ENCODE data around the gene SNAPC1. TPM values are rescaled to one million over a fixed set of nuclear protein-coding genes. Genes with fewer than 3 reads are reported as not detected.
"Not testable (repeated sequence)": the region's sequence is repeated elsewhere in the genome, so short reads cannot be mapped to it uniquely, and the experiment has no call there.

The SNAPC1 gene
- total RNA-seq, 1 donor from 2014 or later, result 27.8 TPM

DNA sequence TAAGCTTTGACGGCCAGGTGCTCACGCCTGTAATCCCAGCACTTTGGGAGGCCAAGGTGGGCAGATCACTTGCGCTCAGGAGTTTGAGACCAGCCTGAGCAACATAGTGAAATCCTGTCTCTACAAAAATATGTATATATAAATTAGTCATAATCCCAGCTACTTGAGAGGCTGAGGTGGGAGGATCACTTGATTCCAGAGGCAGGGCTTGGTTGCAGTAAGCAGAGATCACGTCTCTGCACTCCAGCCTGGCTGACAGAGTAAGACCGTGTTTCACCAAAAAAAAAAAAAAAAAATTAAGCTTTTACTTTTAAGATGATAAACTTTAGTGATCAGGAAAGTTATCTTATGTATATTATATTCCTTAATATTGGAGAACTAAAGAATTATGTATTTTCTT is 18.0 kb upstream of the SNAPC1 start:
- no peaks in the 10 kb centered on the region for H3K4me1 Mint-ChIP-seq
- H3K9me3 Mint-ChIP-seq, result no peaks in the 10 kb centered on the region
- no peak overlapping the region for H3K4me3 ChIP-seq
- no peak overlapping the region for H3K27ac ChIP-seq
- H3K9me3 ChIP-seq (ENCODE audit: low read depth), result no peaks in the 10 kb centered on the region
- H3K4me1 ChIP-seq, result no peaks in the 10 kb centered on the region
- peaks cover 2% of the 10 kb centered on the region for H4K20me1 ChIP-seq (ENCODE audit: low read depth)
- H3K36me3 Mint-ChIP-seq, result peaks cover 28% of the 10 kb centered on the region
- no peak overlapping the region for H2AFZ ChIP-seq (replicated peaks)
- H3K27me3 Mint-ChIP-seq (ENCODE audit: insufficient read depth, low read depth), result no peaks in the 10 kb centered on the region
- H3K9ac ChIP-seq, result no peak overlapping the region
- H3K27me3 ChIP-seq, result no peaks in the 10 kb centered on the region
- no peak for DNase-seq (ENCODE audit: low spot score)
- no peak overlapping the region for H3K4me3 Mint-ChIP-seq
- TF ChIP-seq EZH2 (IDR thresholded peaks at IDR 0.05) (no peak), EZH2phosphoT487 (IDR thresholded peaks at IDR 0.05) (no peak)
- TF ChIP-seq, protein P1, sequence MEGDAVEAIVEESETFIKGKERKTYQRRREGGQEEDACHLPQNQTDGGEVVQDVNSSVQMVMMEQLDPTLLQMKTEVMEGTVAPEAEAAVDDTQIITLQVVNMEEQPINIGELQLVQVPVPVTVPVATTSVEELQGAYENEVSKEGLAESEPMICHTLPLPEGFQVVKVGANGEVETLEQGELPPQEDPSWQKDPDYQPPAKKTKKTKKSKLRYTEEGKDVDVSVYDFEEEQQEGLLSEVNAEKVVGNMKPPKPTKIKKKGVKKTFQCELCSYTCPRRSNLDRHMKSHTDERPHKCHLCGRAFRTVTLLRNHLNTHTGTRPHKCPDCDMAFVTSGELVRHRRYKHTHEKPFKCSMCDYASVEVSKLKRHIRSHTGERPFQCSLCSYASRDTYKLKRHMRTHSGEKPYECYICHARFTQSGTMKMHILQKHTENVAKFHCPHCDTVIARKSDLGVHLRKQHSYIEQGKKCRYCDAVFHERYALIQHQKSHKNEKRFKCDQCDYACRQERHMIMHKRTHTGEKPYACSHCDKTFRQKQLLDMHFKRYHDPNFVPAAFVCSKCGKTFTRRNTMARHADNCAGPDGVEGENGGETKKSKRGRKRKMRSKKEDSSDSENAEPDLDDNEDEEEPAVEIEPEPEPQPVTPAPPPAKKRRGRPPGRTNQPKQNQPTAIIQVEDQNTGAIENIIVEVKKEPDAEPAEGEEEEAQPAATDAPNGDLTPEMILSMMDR (IDR thresholded peaks at IDR 0.05), result no peak
- peaks cover 26% of the 10 kb centered on the region for H3F3A ChIP-seq (ENCODE audit: low read depth)
- no peaks in the 10 kb centered on the region for H3K79me2 ChIP-seq (ENCODE audit: low read depth)
- no peak overlapping the region for H3K27ac Mint-ChIP-seq
- peaks cover 41% of the 10 kb centered on the region for H3K36me3 ChIP-seq
- H3K4me2 ChIP-seq, result no peak overlapping the region

DNA sequence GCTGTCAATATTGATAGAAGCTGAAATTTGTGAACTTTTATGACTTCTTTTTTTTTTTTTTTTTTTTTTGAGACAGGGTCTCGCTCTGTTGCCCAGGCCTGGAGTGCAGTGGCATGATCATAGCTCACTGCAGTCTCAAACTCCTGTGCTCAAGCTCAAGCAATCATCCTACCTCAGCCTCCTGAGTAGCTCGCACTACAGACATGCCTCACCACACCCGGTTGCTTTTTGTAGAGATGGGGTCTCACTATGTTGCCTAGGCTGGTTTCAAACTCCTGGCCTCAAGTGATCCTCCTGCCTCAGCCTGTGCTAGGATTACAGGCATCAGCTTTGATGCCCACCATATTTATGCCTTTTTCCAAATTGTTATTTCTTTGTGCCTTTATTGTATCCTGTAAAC is 15.9 kb upstream of the SNAPC1 start:
- H3K4me3 ChIP-seq, result not testable (repeated sequence)
- peaks cover 36% of the 10 kb centered on the region for H3K36me3 ChIP-seq
- peak overlapping the region; percentile 53 for H3K27ac Mint-ChIP-seq

DNA sequence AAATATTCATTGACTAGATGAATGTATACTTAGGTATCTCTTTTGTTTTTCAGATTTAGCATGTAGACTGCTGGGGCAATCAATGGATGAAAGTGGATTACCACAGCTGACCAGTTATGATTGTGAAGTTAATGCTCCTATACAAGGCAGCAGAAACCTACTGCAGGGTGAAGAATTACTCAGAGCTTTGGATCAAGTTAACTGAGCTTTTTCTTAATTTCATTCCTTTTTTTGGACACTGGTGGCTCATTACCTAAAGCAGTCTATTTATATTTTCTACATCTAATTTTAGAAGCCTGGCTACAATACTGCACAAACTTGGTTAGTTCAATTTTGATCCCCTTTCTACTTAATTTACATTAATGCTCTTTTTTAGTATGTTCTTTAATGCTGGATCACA is 15.3 kb upstream of the SNAPC1 start:
- H3K36me3 Mint-ChIP-seq, result peaks cover 25% of the 10 kb centered on the region
- no peak overlapping the region for H3K27ac Mint-ChIP-seq
- Histone ChIP-seq H3K9me3 (ENCODE audit: low read depth) (no peaks in the 10 kb centered on the region), H3K27me3 (no peaks in the 10 kb centered on the region), H3K4me3 (no peak overlapping the region), H4K20me1 (ENCODE audit: low read depth) (peaks cover 2% of the 10 kb centered on the region), H3K27ac (no peak overlapping the region), H3K4me2 (no peak overlapping the region), H3K79me2 (ENCODE audit: low read depth) (no peaks in the 10 kb centered on the region), H3K9ac (no peak overlapping the region), H2AFZ (replicated peaks) (no peak overlapping the region), H3F3A (ENCODE audit: low read depth) (peaks cover 42% of the 10 kb centered on the region), H3K4me1 (no peaks in the 10 kb centered on the region), H3K36me3 (peaks cover 35% of the 10 kb centered on the region)
- H3K4me1 Mint-ChIP-seq, result no peaks in the 10 kb centered on the region
- H3K4me3 Mint-ChIP-seq, result no peak overlapping the region
- DNase-seq (ENCODE audit: low spot score), result no peak
- H3K9me3 Mint-ChIP-seq, result no peaks in the 10 kb centered on the region
- no peaks in the 10 kb centered on the region for H3K27me3 Mint-ChIP-seq (ENCODE audit: insufficient read depth, low read depth)
- no peak for TF ChIP-seq EZH2phosphoT487 (IDR thresholded peaks at IDR 0.05)
- TF ChIP-seq, protein P1 (IDR thresholded peaks at IDR 0.05), result no peak

More for the DNA sequence above, 15.9 kb upstream of the SNAPC1 start:
- not testable (repeated sequence) for H3K4me2 ChIP-seq; H3K9me3 ChIP-seq (ENCODE audit: low read depth); H3K4me1 ChIP-seq; H3K4me1 Mint-ChIP-seq; H3K27me3 Mint-ChIP-seq (ENCODE audit: insufficient read depth, low read depth); H3K27me3 ChIP-seq; H3K27ac ChIP-seq; H2AFZ ChIP-seq (replicated peaks); DNase-seq (ENCODE audit: low spot score); H3K79me2 ChIP-seq (ENCODE audit: low read depth); H4K20me1 ChIP-seq (ENCODE audit: low read depth); H3K9me3 Mint-ChIP-seq; H3K4me3 Mint-ChIP-seq; H3K9ac ChIP-seq
- peaks cover 27% of the 10 kb centered on the region for H3K36me3 Mint-ChIP-seq
- peaks cover 42% of the 10 kb centered on the region for H3F3A ChIP-seq (ENCODE audit: low read depth)

DNA sequence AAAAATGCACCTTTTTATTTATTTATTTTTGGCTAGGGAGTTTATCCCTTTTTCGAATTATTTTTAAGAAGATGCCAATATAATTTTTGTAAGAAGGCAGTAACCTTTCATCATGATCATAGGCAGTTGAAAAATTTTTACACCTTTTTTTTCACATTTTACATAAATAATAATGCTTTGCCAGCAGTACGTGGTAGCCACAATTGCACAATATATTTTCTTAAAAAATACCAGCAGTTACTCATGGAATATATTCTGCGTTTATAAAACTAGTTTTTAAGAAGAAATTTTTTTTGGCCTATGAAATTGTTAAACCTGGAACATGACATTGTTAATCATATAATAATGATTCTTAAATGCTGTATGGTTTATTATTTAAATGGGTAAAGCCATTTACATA is 14.9 kb upstream of the SNAPC1 start:
- H3K4me3 ChIP-seq, result no peak overlapping the region
- no peaks in the 10 kb centered on the region for H3K27me3 ChIP-seq
- peaks cover 2% of the 10 kb centered on the region for H4K20me1 ChIP-seq (ENCODE audit: low read depth)
- peaks cover 37% of the 10 kb centered on the region for H3F3A ChIP-seq (ENCODE audit: low read depth)
- DNase-seq (ENCODE audit: low spot score), result no peak
- no peaks in the 10 kb centered on the region for H3K9me3 ChIP-seq (ENCODE audit: low read depth)
- H3K36me3 ChIP-seq, result peaks cover 30% of the 10 kb centered on the region
- no peaks in the 10 kb centered on the region for H3K79me2 ChIP-seq (ENCODE audit: low read depth)
- H3K4me1 ChIP-seq, result no peaks in the 10 kb centered on the region
- H3K9me3 Mint-ChIP-seq, result no peaks in the 10 kb centered on the region
- H3K4me2 ChIP-seq, result no peak overlapping the region
- no peak overlapping the region for H3K27ac ChIP-seq
- no peak overlapping the region for H3K27ac Mint-ChIP-seq
- H3K9ac ChIP-seq, result no peak overlapping the region
- TF ChIP-seq EZH2 (IDR thresholded peaks at IDR 0.05) (no peak), EZH2phosphoT487 (IDR thresholded peaks at IDR 0.05) (no peak)
- TF ChIP-seq, protein P1 (IDR thresholded peaks at IDR 0.05), result no peak
- H3K4me1 Mint-ChIP-seq, result no peaks in the 10 kb centered on the region
- H3K36me3 Mint-ChIP-seq, result peaks cover 25% of the 10 kb centered on the region
- no peak overlapping the region for H3K4me3 Mint-ChIP-seq
- no peaks in the 10 kb centered on the region for H3K27me3 Mint-ChIP-seq (ENCODE audit: insufficient read depth, low read depth)
- no peak overlapping the region for H2AFZ ChIP-seq (replicated peaks)

All from neural progenitor cell (in vitro differentiated cells).